GM23248 (cell line): Measurements from ENCODE around the gene FLAD1.

ENCODE experiments used
- EZH2 ChIP-seq: fragments of 200-600 bp; sonication (generic); IDR thresholded peaks from 2 replicates; pipeline ENCODE4 v1.6.1; 2018; ENCODE audit warnings: antibody characterized with exemption, mild to moderate bottlenecking; ENCODE audit not compliant: insufficient read depth, poor library complexity, severe bottlenecking
- EZH2phosphoT487 ChIP-seq: fragments of 200-600 bp; sonication (generic); IDR thresholded peaks from 2 replicates; pipeline ENCODE4 v1.6.1; 2018; ENCODE audit warnings: antibody characterized with exemption, moderate library complexity, mild to moderate bottlenecking, low read depth; ENCODE audit not compliant: insufficient read depth

- TF ChIP-seq EZH2, result no peak
- no peak for TF ChIP-seq EZH2phosphoT487
Observed at GRCh38 chr1:154964359-154964758, 18.8 kb upstream of the FLAD1 start.
